A673 (cell line): ENCODE results near the gene BTBD9. TPM values are rescaled to one million over a fixed set of nuclear protein-coding genes. Genes with fewer than 3 reads are reported as not detected.

Experiments
- BruUV-seq: library from RNA; stranded (reverse); fragments of 400-500 nt; replicated peaks from 2 replicates; lab custom pipeline; 2021; lab: Mats Ljungman, UMichigan
- CTCF ChIA-PET: fragments of 300-600 bp; sonication (Branson Sonifier 250); formaldehyde crosslinking; loops from one replicate; lab custom pipeline; 2022; ENCODE audit warnings: antibody characterized with exemption; lab: Charles Lee
- POLR2A ChIA-PET: fragments of 300-600 bp; sonication (Branson Sonifier 250); formaldehyde crosslinking; loops from one replicate; lab custom pipeline; 2022; ENCODE audit warnings: antibody characterized with exemption; ENCODE audit not compliant: low non-redundant PET; lab: Charles Lee
- DNase-seq: peaks from one replicate; pipeline ENCODE4 v3.0.0-alpha.2; 2015; ENCODE audit warnings: low spot score
- H3K27ac ChIP-seq: fragments of 200-600 bp; sonication (generic); 2 replicates; pipeline ENCODE4 v1.5.1; 2016; ENCODE audit warnings: mixed run types, low read depth, mild to moderate bottlenecking, mixed read lengths, antibody characterized with exemption, low read length; ENCODE audit not compliant: poor library complexity, severe bottlenecking
- H3K27me3 ChIP-seq: fragments of 200-600 bp; sonication (generic); replicated peaks from 2 replicates; pipeline ENCODE4 v1.6.1; 2017; ENCODE audit warnings: mixed run types, low read depth, mild to moderate bottlenecking, mixed read lengths, antibody characterized with exemption, low read length; ENCODE audit not compliant: insufficient read depth, poor library complexity
- H3K36me3 ChIP-seq: fragments of 200-600 bp; sonication (generic); 2 replicates; pipeline ENCODE4 v1.6.1; 2016; ENCODE audit warnings: mixed run types, mild to moderate bottlenecking, mixed read lengths, antibody characterized with exemption, low read length; ENCODE audit not compliant: insufficient read depth, poor library complexity, severe bottlenecking
- H3K4me1 ChIP-seq: fragments of 200-600 bp; sonication (generic); 2 replicates; pipeline ENCODE4 v1.6.1; 2017; ENCODE audit warnings: mixed run types, mild to moderate bottlenecking, mixed read lengths, antibody characterized with exemption, low read length; ENCODE audit not compliant: insufficient read depth, poor library complexity, severe bottlenecking
- H3K4me3 ChIP-seq: fragments of 200-600 bp; sonication (generic); 2 replicates; pipeline ENCODE4 v1.5.1; 2016; ENCODE audit warnings: low read depth, mixed run types, mild to moderate bottlenecking, mixed read lengths, low read length; ENCODE audit not compliant: poor library complexity, severe bottlenecking
- H3K9me3 ChIP-seq: fragments of 200-600 bp; sonication (generic); 2 replicates; pipeline ENCODE4 v1.6.1; 2016; ENCODE audit warnings: mixed run types, low read depth, mild to moderate bottlenecking, mixed read lengths, antibody characterized with exemption, low read length; ENCODE audit not compliant: poor library complexity, severe bottlenecking
- CTCF ChIP-seq: fragments of 300-800, 200-600 bp; sonication (generic); conservative IDR thresholded peaks from 2 replicates; pipeline ENCODE4 v1.5.1; 2017; ENCODE audit warnings: low read depth, mild to moderate bottlenecking, antibody characterized with exemption, low read length, moderate library complexity, mixed read lengths
- EZH2 ChIP-seq: fragments of 200-600 bp; sonication (generic); IDR thresholded peaks from 2 replicates; pipeline ENCODE4 v1.6.1; 2017; ENCODE audit warnings: borderline replicate concordance, low read depth, mild to moderate bottlenecking, mixed read lengths, antibody characterized with exemption, low read length; ENCODE audit not compliant: poor library complexity, severe bottlenecking
- intact Hi-C: fragments of 100-400 bp; cut with micrococcal nuclease; formaldehyde crosslinking; loops from one replicate; pipeline ENCODE4 v1.10.0; 2022; ENCODE audit not compliant: unreplicated experiment
- total RNA-seq: library from RNA; stranded (reverse); gene quantifications from 2 replicates; pipeline ENCODE4 v1.2.3, GENCODE V29; 2021

Gene BTBD9
- total RNA-seq, 1 experiment from 2014 or later: 8.0 TPM

- TF ChIP-seq CTCF: no peak
- no peak for TF ChIP-seq EZH2
- Histone ChIP-seq H3K36me3 (no peaks in the 10 kb centered on the region), H3K4me1 (no peaks in the 10 kb centered on the region), H3K9me3 (no peaks in the 10 kb centered on the region), H3K4me3 (no peak overlapping the region), H3K27ac (no peak overlapping the region), H3K27me3 (no peaks in the 10 kb centered on the region)
- CTCF ChIA-PET: no interaction called here
- intact Hi-C loops: no loop called here
- POLR2A ChIA-PET: no interaction called here
- BruUV-seq: no TSS peak
- no peak for DNase-seq
Observed at GRCh38 chr6:38528196-38528965, 111.3 kb downstream of the BTBD9 start.

- ChIA-PET CTCF (no interaction called here), POLR2A (no interaction called here)
- Histone ChIP-seq H3K27me3 (no peaks in the 10 kb centered on the region), H3K27ac (no peak overlapping the region), H3K9me3 (no peaks in the 10 kb centered on the region), H3K4me3 (no peak overlapping the region), H3K4me1 (no peaks in the 10 kb centered on the region), H3K36me3 (no peaks in the 10 kb centered on the region)
- intact Hi-C loops: no loop called here
- TF ChIP-seq EZH2 (no peak), CTCF (no peak)
- DNase-seq: no peak
- BruUV-seq: no TSS peak
Observed at GRCh38 chr6:38527371-38527770, 112.4 kb downstream of the BTBD9 start.

- no peak overlapping the region for H3K4me3 ChIP-seq
- CTCF ChIA-PET: no interaction called here
- H3K4me1 ChIP-seq: no peaks in the 10 kb centered on the region
- H3K9me3 ChIP-seq: no peaks in the 10 kb centered on the region
- DNase-seq: no peak
- H3K36me3 ChIP-seq: no peaks in the 10 kb centered on the region
- H3K27ac ChIP-seq: no peak overlapping the region
- no peak for TF ChIP-seq EZH2
- TF ChIP-seq CTCF: no peak
- intact Hi-C loops: no loop called here
- POLR2A ChIA-PET: no interaction called here
- no TSS peak for BruUV-seq
- H3K27me3 ChIP-seq: no peaks in the 10 kb centered on the region
Observed at GRCh38 chr6:38525888-38526287, 113.8 kb downstream of the BTBD9 start.
